Epithelial cell of esophagus (primary cell): Measurements from ENCODE around the gene B3GALT5.

Experiments
- DNase-seq: peaks from one replicate; pipeline ENCODE4 v3.0.0; 2010; ENCODE audit warnings: low read depth
- H3K4me3 ChIP-seq: 2 replicates; pipeline ENCODE4 v1.5.1; 2011; ENCODE audit warnings: mild to moderate bottlenecking, low read length, control low read depth
- CTCF ChIP-seq: IDR thresholded peaks from 2 replicates; pipeline ENCODE4 v1.5.1; 2011; ENCODE audit warnings: low read depth, mild to moderate bottlenecking, low read length, control low read depth, inconsistent platforms; ENCODE audit not compliant: insufficient read depth; ENCODE audit errors: missing control alignments

The B3GALT5 gene

GRCh38 chr21:39669976-39670661 is 57.4 kb downstream of the B3GALT5 start:
- DNase-seq, result no peak
- H3K4me3 ChIP-seq, result no peak overlapping the region
- TF ChIP-seq CTCF, result no peak

- no peak for TF ChIP-seq CTCF
- no peak for DNase-seq
- no peak overlapping the region for H3K4me3 ChIP-seq
These were observed 58.0 kb downstream of the B3GALT5 start for GRCh38 chr21:39670701-39671100.

- DNase-seq, result no peak
- no peak overlapping the region for H3K4me3 ChIP-seq
- TF ChIP-seq CTCF, result no peak
These were observed 59.2 kb downstream of the B3GALT5 start for GRCh38 chr21:39671986-39672385.

GRCh38 chr21:39673163-39673562 is 60.4 kb downstream of the B3GALT5 start:
- no peak overlapping the region for H3K4me3 ChIP-seq
- DNase-seq, result no peak
- TF ChIP-seq CTCF, result no peak

- H3K4me3 ChIP-seq, result no peak overlapping the region
- no peak for DNase-seq
- no peak for TF ChIP-seq CTCF
These were observed 61.0 kb downstream of the B3GALT5 start for GRCh38 chr21:39673736-39674135.

- no peak for TF ChIP-seq CTCF
- no peak for DNase-seq
- no peak overlapping the region for H3K4me3 ChIP-seq
These were observed 62.1 kb downstream of the B3GALT5 start for GRCh38 chr21:39674801-39675200.

- no peak overlapping the region for H3K4me3 ChIP-seq
- TF ChIP-seq CTCF, result no peak
- no peak for DNase-seq
These were observed 62.9 kb downstream of the B3GALT5 start for GRCh38 chr21:39675590-39675989.
